NOMO-1 (cell line): ENCODE measurements around the gene SRD5A1.

Experiments used
- DNase-seq, 2 experiments: peaks; one replicate each; lab custom pipeline; 2025; ENCODE audit not compliant: unreplicated experiment in 2 of 2; lab: John Stamatoyannopoulos, UW

Gene SRD5A1

GRCh38 chr5:6723816-6724300 lies 90.6 kb downstream of the SRD5A1 start:
- no peak for DNase-seq
